Measurements from ENCODE around the gene C16orf54.
"Not testable (repeated sequence)": the region's sequence is repeated elsewhere in the genome, so short reads cannot be mapped to it uniquely, and the experiment has no call there.

The C16orf54 gene

GRCh38 chr16:29702269-29702668 lies 43.5 kb downstream of the C16orf54 start:
- DNase-seq = no peak

- no peak for DNase-seq
Observed at GRCh38 chr16:29701214-29701555, 44.6 kb downstream of the C16orf54 start.

GRCh38 chr16:29700253-29700987 lies 45.4 kb downstream of the C16orf54 start:
- peak; percentile 27 to 39 for DNase-seq

GRCh38 chr16:29699324-29700219 lies 46.2 kb downstream of the C16orf54 start:
- no peak for DNase-seq

GRCh38 chr16:29698484-29699323 lies 47.1 kb downstream of the C16orf54 start:
- no peak for DNase-seq

- DNase-seq = no peak
Observed at GRCh38 chr16:29698042-29698441, 47.7 kb downstream of the C16orf54 start.

- no peak for DNase-seq
Observed at GRCh38 chr16:29697391-29697790, 48.4 kb downstream of the C16orf54 start.

GRCh38 chr16:29696881-29697331 lies 48.9 kb downstream of the C16orf54 start:
- DNase-seq = no peak

- DNase-seq = not testable (repeated sequence)
Observed at GRCh38 chr16:29695675-29696074, 50.1 kb downstream of the C16orf54 start.

GRCh38 chr16:29694384-29695195 lies 51.2 kb downstream of the C16orf54 start:
- DNase-seq = no peak

- not testable (repeated sequence) for DNase-seq
Observed at GRCh38 chr16:29692606-29693005, 53.2 kb downstream of the C16orf54 start.

Data from bone marrow (tissue), 2 donors.